ENCODE data around the gene FRY. TPM values are rescaled to one million over a fixed set of nuclear protein-coding genes. Genes with fewer than 3 reads are reported as not detected.

FRY gene
- 50.0 and 59.1 TPM in 2 replicates for total RNA-seq

DNA sequence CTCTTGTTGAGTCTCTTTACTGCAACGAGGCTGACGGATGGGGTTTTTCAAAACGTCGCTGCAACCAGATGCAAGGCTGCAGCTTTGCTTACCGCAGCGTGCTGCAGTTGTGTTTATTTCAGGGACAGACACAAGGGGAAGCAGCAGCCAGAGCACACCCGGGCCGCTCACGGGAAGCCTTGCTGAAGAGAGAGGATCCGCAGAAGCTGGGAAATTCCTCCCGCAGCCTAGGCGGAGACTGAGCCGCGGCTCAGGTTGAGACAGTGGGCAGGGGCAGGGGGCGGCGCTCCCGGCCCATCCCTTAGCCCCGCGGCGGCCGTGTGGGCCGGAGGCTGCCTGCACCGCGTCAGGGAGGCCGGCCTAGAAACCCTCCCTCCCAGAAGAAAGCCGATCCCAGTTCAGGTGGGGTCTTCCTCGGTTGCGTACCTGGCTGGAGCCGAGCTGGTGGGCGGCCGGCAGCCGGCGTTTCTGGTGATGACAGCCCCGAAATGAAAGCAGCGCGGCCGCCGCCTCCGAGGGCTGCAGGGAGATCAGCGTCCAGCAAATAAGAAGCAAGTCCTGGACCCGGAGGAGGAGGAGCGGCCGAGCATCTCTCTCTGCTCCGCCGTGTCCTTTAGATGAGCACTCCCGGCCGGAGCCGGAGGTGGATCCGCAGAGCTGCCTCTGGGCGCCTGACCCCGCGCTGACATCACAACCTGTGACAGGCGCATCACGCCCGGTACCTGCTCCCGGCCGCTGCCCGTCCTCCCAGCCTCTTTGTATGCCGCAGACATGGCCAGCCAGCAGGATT, at the start of gene FRY:
Gene FRY (plus strand): TSS at position 750 of the 790 bp plus-strand sequence. CDS start 22 bp downstream, at position 772.

DNA sequence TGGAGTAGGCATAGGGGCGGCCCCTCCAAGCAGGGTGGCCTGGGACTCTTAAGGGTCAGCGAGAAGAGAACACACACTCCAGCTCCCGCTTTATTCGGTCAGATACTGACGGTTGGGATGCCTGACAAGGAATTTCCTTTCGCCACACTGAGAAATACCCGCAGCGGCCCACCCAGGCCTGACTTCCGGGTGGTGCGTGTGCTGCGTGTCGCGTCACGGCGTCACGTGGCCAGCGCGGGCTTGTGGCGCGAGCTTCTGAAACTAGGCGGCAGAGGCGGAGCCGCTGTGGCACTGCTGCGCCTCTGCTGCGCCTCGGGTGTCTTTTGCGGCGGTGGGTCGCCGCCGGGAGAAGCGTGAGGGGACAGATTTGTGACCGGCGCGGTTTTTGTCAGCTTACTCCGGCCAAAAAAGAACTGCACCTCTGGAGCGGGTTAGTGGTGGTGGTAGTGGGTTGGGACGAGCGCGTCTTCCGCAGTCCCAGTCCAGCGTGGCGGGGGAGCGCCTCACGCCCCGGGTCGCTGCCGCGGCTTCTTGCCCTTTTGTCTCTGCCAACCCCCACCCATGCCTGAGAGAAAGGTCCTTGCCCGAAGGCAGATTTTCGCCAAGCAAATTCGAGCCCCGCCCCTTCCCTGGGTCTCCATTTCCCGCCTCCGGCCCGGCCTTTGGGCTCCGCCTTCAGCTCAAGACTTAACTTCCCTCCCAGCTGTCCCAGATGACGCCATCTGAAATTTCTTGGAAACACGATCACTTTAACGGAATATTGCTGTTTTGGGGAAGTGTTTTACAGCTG, 283.9 kb downstream of the FRY start, which contains the start of the genes BRCA2 and ZAR1L:
Gene BRCA2 (plus strand): TSS at position 271 of the 790 bp plus-strand sequence. CDS start 953 bp downstream, outside the sequence.
Gene ZAR1L (minus strand): TSS at position 126 of the 790 bp plus-strand sequence. CDS start 3,438 bp downstream, outside the sequence.

